ENCODE measurements around the gene VSIR. TPM values are rescaled to one million over a fixed set of nuclear protein-coding genes. Genes with fewer than 3 reads are reported as not detected.

VSIR gene
- polyA plus RNA-seq, 1 of the 3 experiments (the other 2 are of a cell fraction) = 11.3 TPM

DNA sequence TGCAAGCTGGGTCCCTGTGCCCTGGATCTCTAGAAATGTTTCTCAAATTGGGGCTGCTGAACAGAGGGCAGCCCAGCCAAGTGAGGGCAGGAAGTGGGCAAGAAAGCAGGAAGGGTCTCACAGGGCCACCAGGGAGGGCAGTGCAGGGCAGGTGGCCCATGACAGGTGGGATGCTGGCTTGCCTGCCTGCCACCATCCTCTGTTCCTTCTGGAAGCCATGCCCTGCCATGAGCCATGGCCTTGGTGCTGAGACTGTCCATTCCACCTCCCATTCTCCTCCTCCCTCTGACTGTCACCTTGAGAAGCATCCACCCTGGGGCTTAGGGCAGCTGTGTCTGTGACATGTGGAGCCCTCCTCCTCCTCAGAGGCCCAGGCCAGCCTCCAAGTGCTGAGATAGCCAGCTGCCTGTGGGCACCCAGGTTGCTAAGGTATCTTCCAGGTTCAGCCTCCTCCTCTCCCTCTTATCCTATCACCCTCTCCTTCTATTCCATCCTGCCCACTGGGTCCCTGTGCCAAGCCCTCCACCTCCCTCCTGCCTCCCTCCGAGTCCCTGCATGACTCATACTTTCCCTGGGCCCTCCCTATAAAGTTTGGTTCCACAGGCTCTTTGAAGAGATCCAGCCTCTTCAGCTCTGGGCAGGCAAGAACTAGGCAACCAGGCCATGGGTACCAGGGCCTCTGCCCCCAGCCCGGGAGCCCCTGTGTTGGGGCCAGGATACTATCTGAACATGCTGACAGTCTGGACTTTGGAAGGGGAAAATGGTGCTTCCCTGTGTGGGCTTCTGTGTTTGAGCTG lies 1.3 kb downstream of the VSIR start:
- no peak for TF ChIP-seq PBX3 (IDR thresholded peaks at IDR 0.05)
- no peak for TF ChIP-seq TCF12 (IDR thresholded peaks at IDR 0.05)
- no peak for TF ChIP-seq ZBTB33 (IDR thresholded peaks at IDR 0.05; ENCODE audit: borderline replicate concordance, low read depth)
- TF ChIP-seq FOSL2 (IDR thresholded peaks at IDR 0.05; ENCODE audit: borderline replicate concordance, low read depth) = peak; percentile 76; the same call in 1 of the 2 replicates
- Histone ChIP-seq H3K79me2 (ENCODE audit: insufficient read depth) (no peaks in the 10 kb centered on the region), H3K27ac (ENCODE audit: low read depth in 2 of 2, low read length in 1 of 2) (no peak overlapping the region; a peak in 1 of 4 replicates), H3K4me3 (ENCODE audit: low read depth in 2 of 2, low read length in 1 of 2) (peak overlapping the region in 1 of 2 experiments; percentile 68; a peak in 1 of 4 replicates), H3F3A (replicated peaks; ENCODE audit: insufficient read depth) (peaks cover 3% of the 10 kb centered on the region), H3K27me3 (ENCODE audit: insufficient read depth) (no peaks in the 10 kb centered on the region), H3K9me2 (no peaks in the 10 kb centered on the region), H3K9ac (no peak overlapping the region), H3K4me2 (peak overlapping the region; percentile 73), H3K36me3 (replicated peaks in 1 of 2; ENCODE audit: control insufficient read depth in 1 of 2, insufficient read depth in 2 of 2, low read length in 1 of 2) (no peaks in the 10 kb centered on the region), H2AFZ (ENCODE audit: low read depth) (no peak overlapping the region), H3K4me1 (ENCODE audit: control insufficient read depth in 1 of 2, insufficient read depth in 2 of 2, low read depth in 1 of 2, low read length in 1 of 2) (peaks cover 22 to 26% of the 10 kb centered on the region in 2 experiments; a peak in 3 of 4 replicates), H4K20me1 (ENCODE audit: insufficient read depth) (no peaks in the 10 kb centered on the region), H3K9me3 (no peaks in the 10 kb centered on the region)
- ChIA-PET POLR2A (interaction anchor here (1.5 to 2.4 kb wide), 2 partner anchors 14 to 43 kb away, joined by 3 to 10 read pairs; no protein-coding TSS in a partner anchor), CTCF (interaction anchor here (0.9 to 4.3 kb wide), 19 partner anchors 9 to 388 kb away, joined by 3 to 51 read pairs (median 9); partner anchors contain the start of gene CDH23)
- DNase-seq = no peak
- WGBS (ENCODE audit: low lambda C conversion rate) = 26% methylated on average over 2 of the region's 2 CpGs

DNA sequence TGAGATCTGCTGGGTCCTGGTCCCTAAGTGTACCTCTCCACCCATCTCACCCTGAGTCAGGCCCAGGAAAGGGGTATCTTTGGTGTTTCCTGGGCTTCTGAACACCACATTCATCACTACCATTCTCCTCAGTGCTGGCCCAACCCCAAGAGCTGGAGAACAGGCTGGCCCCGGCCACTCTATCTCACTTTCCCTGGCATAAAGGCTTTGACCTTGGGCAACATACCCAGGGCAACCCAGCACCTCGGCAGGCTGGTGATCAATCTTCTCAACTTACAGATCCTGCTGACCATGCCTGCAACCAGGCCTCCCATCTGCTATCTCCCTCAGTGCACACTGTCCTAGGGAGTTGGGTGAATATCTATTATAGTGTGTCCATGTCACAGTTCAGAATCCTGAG lies 2.1 kb downstream of the VSIR start:
- no peak overlapping the region for H3K27ac ChIP-seq (ENCODE audit: low read depth in 2 of 2, low read length in 1 of 2)
- no peak overlapping the region for H3K4me2 ChIP-seq
- H3K79me2 ChIP-seq (ENCODE audit: insufficient read depth) = no peaks in the 10 kb centered on the region
- no peaks in the 10 kb centered on the region for H3K27me3 ChIP-seq (ENCODE audit: insufficient read depth)
- H3K4me3 ChIP-seq (ENCODE audit: low read depth in 2 of 2, low read length in 1 of 2) = no peak overlapping the region
- POLR2A ChIA-PET = no interaction called here
- no peak overlapping the region for H3K9ac ChIP-seq
- H3K9me3 ChIP-seq = no peaks in the 10 kb centered on the region
- TF ChIP-seq ZBTB33 (IDR thresholded peaks at IDR 0.05; ENCODE audit: borderline replicate concordance, low read depth) = no peak
- TF ChIP-seq USF2 (IDR thresholded peaks at IDR 0.05; ENCODE audit: borderline replicate concordance, low read depth, low read length) = no peak
- no peak for TF ChIP-seq FOXM1 (IDR thresholded peaks at IDR 0.05; ENCODE audit: low read depth)
- no peak for TF ChIP-seq MXI1 (IDR thresholded peaks at IDR 0.05; ENCODE audit: low read depth, low read length)
- no peak for TF ChIP-seq CHD2 (IDR thresholded peaks at IDR 0.05; ENCODE audit: low read length, partially characterized antibody)
- TF ChIP-seq SIN3A (IDR thresholded peaks at IDR 0.05; ENCODE audit: borderline replicate concordance, low read depth, low read length) = no peak
- TF ChIP-seq, protein P1, sequence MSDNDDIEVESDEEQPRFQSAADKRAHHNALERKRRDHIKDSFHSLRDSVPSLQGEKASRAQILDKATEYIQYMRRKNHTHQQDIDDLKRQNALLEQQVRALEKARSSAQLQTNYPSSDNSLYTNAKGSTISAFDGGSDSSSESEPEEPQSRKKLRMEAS (IDR thresholded peaks at IDR 0.05; ENCODE audit: low read depth) = no peak
- TF ChIP-seq EP300 (IDR thresholded peaks at IDR 0.05; ENCODE audit: borderline replicate concordance in 1 of 2, low read depth in 1 of 2, low read length in 1 of 2) = no peak
- no peak for TF ChIP-seq USF1 (IDR thresholded peaks at IDR 0.05; ENCODE audit: borderline replicate concordance, low read depth)
- TF ChIP-seq GATA2 (CRISPR knock-in tag; IDR thresholded peaks at IDR 0.05) = no peak
- 100% methylated on average over 1 of the region's 2 CpGs for whole genome bisulfite sequencing (ENCODE audit: low lambda C conversion rate)
- H3K36me3 ChIP-seq (replicated peaks in 1 of 2; ENCODE audit: control insufficient read depth in 1 of 2, insufficient read depth in 2 of 2, low read length in 1 of 2) = no peaks in the 10 kb centered on the region
- DNase-seq = no peak
- H3K9me2 ChIP-seq = no peaks in the 10 kb centered on the region
- no peak overlapping the region for H2AFZ ChIP-seq (ENCODE audit: low read depth)
- H4K20me1 ChIP-seq (ENCODE audit: insufficient read depth) = no peaks in the 10 kb centered on the region
- H3K4me1 ChIP-seq (ENCODE audit: control insufficient read depth in 1 of 2, insufficient read depth in 2 of 2, low read depth in 1 of 2, low read length in 1 of 2) = peaks cover 22 to 27% of the 10 kb centered on the region in 2 experiments; a peak in 3 of 4 replicates
- H3F3A ChIP-seq (replicated peaks; ENCODE audit: insufficient read depth) = peaks cover 3% of the 10 kb centered on the region
- CTCF ChIA-PET = interaction anchor here (0.9 to 4.3 kb wide), 4 partner anchors 8 to 374 kb away, joined by 3 to 51 read pairs (median 12); partner anchors contain the start of gene CDH23
